NOMO-1 (cell line): ENCODE results near the gene TANK.

Experiments
- DNase-seq, 2 experiments: peaks; one replicate each; lab custom pipeline; 2025; ENCODE audit not compliant: unreplicated experiment in 2 of 2; lab: John Stamatoyannopoulos, UW

Gene TANK

GRCh38 chr2:161160226-161161073 is at the start of gene TANK:
Gene TANK, plus strand, starts transcription at chr2:161160428. Its CDS starts 19,235 bp downstream, at chr2:161179663.
- peak; percentile 97 to 98 for DNase-seq

GRCh38 chr2:161111531-161111930 is 48.7 kb upstream of the TANK start:
- DNase-seq, result no peak

- DNase-seq, result no peak
Measured at GRCh38 chr2:161112908-161113307, 47.3 kb upstream of the TANK start.

- DNase-seq, result no peak
Measured at GRCh38 chr2:161113693-161114575, 46.3 kb upstream of the TANK start.

GRCh38 chr2:161115205-161115604 is 45.0 kb upstream of the TANK start:
- DNase-seq, result no peak

- no peak for DNase-seq
Measured at GRCh38 chr2:161115605-161116380, 44.4 kb upstream of the TANK start.

- peak in 1 of 2 experiments; percentile 4 for DNase-seq
Measured at GRCh38 chr2:161116509-161116908, 43.7 kb upstream of the TANK start.

GRCh38 chr2:161117506-161117905 is 42.7 kb upstream of the TANK start:
- DNase-seq, result no peak

GRCh38 chr2:161118722-161119121 is 41.5 kb upstream of the TANK start:
- DNase-seq, result no peak

- DNase-seq, result no peak
Measured at GRCh38 chr2:161119483-161119882, 40.7 kb upstream of the TANK start.

- DNase-seq, result no peak
Measured at GRCh38 chr2:161120775-161121174, 39.5 kb upstream of the TANK start.

- no peak for DNase-seq
Measured at GRCh38 chr2:161121622-161122021, 38.6 kb upstream of the TANK start.

- DNase-seq, result peak; percentile 36 to 70
Measured at GRCh38 chr2:161122772-161123530, 37.3 kb upstream of the TANK start.

- DNase-seq, result no peak
Measured at GRCh38 chr2:161123531-161124030, 36.6 kb upstream of the TANK start.

- DNase-seq, result no peak
Measured at GRCh38 chr2:161124201-161124600, 36.0 kb upstream of the TANK start.

GRCh38 chr2:161128885-161129284 is 31.3 kb upstream of the TANK start:
- no peak for DNase-seq

GRCh38 chr2:161130354-161130753 is 29.9 kb upstream of the TANK start:
- no peak for DNase-seq

- no peak for DNase-seq
Measured at GRCh38 chr2:161131074-161131680, 29.1 kb upstream of the TANK start.

GRCh38 chr2:161131804-161132203 is 28.4 kb upstream of the TANK start:
- peak; percentile 6 to 9 for DNase-seq
